Gastrocnemius medialis (tissue), 4 donors: ENCODE results near the gene PCNX2.

Source experiments
- CTCF ChIP-seq, 5 experiments: fragments of 450-650 bp in 3 of 5; fragments of 200-600 bp in 2 of 5; sonication (generic) in 2 of 5; IDR thresholded peaks in 4 of 5; conservative IDR thresholded peaks in 1 of 5; 1 replicate in 4 of 5; 2 replicates in 1 of 5; pipeline ENCODE4 v1.5.1; 2016 to 2019; ENCODE audit warnings: antibody characterized with exemption in 5 of 5, mild to moderate bottlenecking in 3 of 5, moderate library complexity in 3 of 5
- POLR2A ChIP-seq, 2 donors: fragments of 450-650 bp; IDR thresholded peaks; one replicate each; pipeline ENCODE4 v1.6.1; 2017; ENCODE audit warnings: antibody characterized with exemption in 2 of 2, mild to moderate bottlenecking in 2 of 2, moderate library complexity in 2 of 2

DNA sequence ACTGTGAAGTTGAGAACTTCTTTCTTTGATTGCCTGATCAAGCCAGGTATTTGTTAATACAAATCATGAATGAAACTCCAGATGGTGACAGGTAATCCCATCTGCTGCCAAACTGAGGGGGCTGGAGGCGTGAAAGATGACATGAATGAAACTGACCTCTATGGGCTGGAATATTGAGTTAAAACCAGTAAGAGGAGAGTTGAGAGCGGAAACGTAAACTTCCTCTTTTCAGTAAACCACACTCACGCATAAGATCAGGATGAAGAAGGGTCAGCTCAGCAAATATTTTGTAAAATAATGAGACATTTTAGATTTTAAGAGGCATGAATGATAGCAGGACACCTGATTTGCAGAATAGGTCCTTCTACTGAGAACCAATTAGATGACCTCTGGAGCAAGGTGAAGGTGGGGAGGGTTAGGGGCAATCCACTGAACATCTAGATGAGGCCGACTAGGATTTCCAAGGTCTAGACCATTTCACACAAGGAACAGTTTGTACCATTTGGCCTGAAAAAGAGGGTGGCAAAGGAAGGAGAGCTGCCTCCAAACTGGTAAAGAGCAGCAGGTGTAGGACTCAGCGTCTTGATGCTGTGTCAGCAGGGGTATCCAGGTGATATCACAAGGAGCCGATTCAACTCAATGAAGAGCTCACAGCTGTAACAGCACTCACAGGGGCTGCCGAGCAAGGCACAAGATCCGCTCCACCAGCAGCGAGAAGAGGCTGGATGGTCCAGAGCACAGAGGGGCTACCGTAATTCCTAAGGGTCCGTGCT is 212.6 kb downstream of the PCNX2 start:
- no peak for TF ChIP-seq CTCF (IDR thresholded peaks at IDR 0.05 in 4 of 5, conservative IDR thresholded peaks at IDR 0.05 in 1 of 5)
- no peak for TF ChIP-seq POLR2A (IDR thresholded peaks at IDR 0.05)
